Epithelial cell of proximal tubule (primary cell): ENCODE data around the gene OR2G2. TPM values are rescaled to one million over a fixed set of nuclear protein-coding genes. Genes with fewer than 3 reads are reported as not detected.

Source experiments
- DNase-seq: peaks from one replicate; pipeline ENCODE4 v3.0.0-alpha.2; 2011; ENCODE audit warnings: low read depth
- H3K4me3 ChIP-seq: 2 replicates; pipeline ENCODE4 v1.5.1; 2011; ENCODE audit warnings: low read depth, mild to moderate bottlenecking, low read length
- CTCF ChIP-seq: conservative IDR thresholded peaks from 2 replicates; pipeline ENCODE4 v1.5.1; 2012; ENCODE audit warnings: low read depth, mild to moderate bottlenecking, low read length
- total RNA-seq: library from RNA; depleted of rRNA; stranded (reverse); fragments of >200 nt; gene quantifications from 2 replicates; pipeline ENCODE4 v1.2.3, GENCODE V29; 2015

The OR2G2 gene
- total RNA-seq, result not detected in 2 replicates

- TF ChIP-seq CTCF, result no peak
- no peak for DNase-seq
- H3K4me3 ChIP-seq, result no peak within 1 kb of the TSS
These were observed at the start of gene OR2G2 for GRCh38 chr1:247588060-247588459. OR2G2 (plus strand) TSS chr1:247588360; CDS start chr1:247588360, 0 bp downstream.

GRCh38 chr1:247538561-247538960, 49.6 kb upstream of the OR2G2 start:
- no peak for TF ChIP-seq CTCF
- no peak for DNase-seq
- H3K4me3 ChIP-seq, result no peak overlapping the region

- no peak for TF ChIP-seq CTCF
- H3K4me3 ChIP-seq, result no peak overlapping the region
These were observed 48.9 kb upstream of the OR2G2 start for GRCh38 chr1:247539215-247539614.

GRCh38 chr1:247540581-247540980, 47.6 kb upstream of the OR2G2 start:
- no peak for TF ChIP-seq CTCF
- no peak for DNase-seq
- no peak overlapping the region for H3K4me3 ChIP-seq

More at GRCh38 chr1:247539215-247539614, 48.9 kb upstream of the OR2G2 start:
- no peak for DNase-seq

- DNase-seq, result no peak
- no peak overlapping the region for H3K4me3 ChIP-seq
- no peak for TF ChIP-seq CTCF
These were observed 45.3 kb upstream of the OR2G2 start for GRCh38 chr1:247542811-247543210.

- DNase-seq, result no peak
- no peak overlapping the region for H3K4me3 ChIP-seq
- TF ChIP-seq CTCF, result no peak
These were observed 40.1 kb upstream of the OR2G2 start for GRCh38 chr1:247548092-247548491.

GRCh38 chr1:247548769-247549182, 39.4 kb upstream of the OR2G2 start, which contains the start of gene GCSAML:
GCSAML (plus strand) TSS chr1:247549134; CDS start chr1:247549192, 58 bp downstream.
- TF ChIP-seq CTCF, result no peak
- no peak within 1 kb of the TSS for H3K4me3 ChIP-seq
- no peak for DNase-seq
